ENCODE data around the gene FREM2.

FREM2 gene

DNA sequence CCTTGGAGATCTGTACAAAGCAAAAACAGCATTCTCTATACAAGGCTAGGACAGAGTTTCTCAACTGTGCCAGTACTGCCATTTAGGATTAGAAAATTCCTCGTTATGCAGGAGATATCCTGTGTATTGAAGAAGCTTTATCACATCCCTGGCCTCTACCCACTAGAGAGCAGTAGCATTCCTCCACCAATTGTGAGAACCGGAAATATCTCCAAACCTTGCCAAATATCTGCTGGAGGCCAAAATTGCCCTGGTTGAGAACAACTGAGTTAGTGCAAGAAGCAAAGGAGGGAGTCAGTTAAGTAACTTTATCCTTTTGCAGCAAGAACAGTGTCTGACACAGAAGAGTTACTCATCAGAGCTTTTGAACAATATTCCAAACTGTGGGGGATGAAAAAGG is 16.2 kb upstream of the FREM2 start:
- H3K4me3 Mint-ChIP-seq: no peak overlapping the region
- no peaks in the 10 kb centered on the region for H3K36me3 Mint-ChIP-seq (ENCODE audit: low read depth)
- intact Hi-C loops (cut with micrococcal nuclease): no loop called here
- no peaks in the 10 kb centered on the region for H3K4me1 Mint-ChIP-seq (ENCODE audit: low read depth)
- no peaks in the 10 kb centered on the region for H3K9me3 Mint-ChIP-seq
- H3K27me3 Mint-ChIP-seq: no peaks in the 10 kb centered on the region
- no peak overlapping the region for H3K27ac Mint-ChIP-seq

GRCh38 chr13:38671980-38672379 is 14.9 kb upstream of the FREM2 start:
- no peak overlapping the region for H3K4me3 Mint-ChIP-seq
- no peak overlapping the region for H3K27ac Mint-ChIP-seq
- intact Hi-C loops (cut with micrococcal nuclease): no loop called here

DNA sequence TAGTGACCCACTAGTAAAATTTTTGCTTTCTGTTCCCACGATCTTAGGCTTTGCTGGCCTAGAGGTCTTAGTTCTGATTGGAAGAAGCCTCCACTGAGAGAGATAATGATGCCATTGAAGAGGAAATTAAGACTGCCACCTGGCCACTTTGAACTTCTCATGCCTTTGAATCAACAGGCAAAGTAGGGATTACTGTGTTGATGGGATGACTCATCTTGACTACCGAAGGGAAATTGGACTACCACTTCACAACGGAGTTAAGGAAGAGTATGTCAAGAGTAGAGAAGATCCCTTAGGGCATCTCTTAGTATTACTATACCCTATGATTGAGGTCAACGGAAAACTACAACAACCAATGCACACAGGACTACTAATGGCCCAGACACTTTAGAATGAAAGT is 12.7 kb upstream of the FREM2 start:
- intact Hi-C loops (cut with micrococcal nuclease): no loop called here
- H3K36me3 Mint-ChIP-seq (ENCODE audit: low read depth): no peaks in the 10 kb centered on the region
- no peaks in the 10 kb centered on the region for H3K9me3 Mint-ChIP-seq
- no peak overlapping the region for H3K4me3 Mint-ChIP-seq
- H3K27ac Mint-ChIP-seq: no peak overlapping the region
- H3K27me3 Mint-ChIP-seq: no peaks in the 10 kb centered on the region
- no peaks in the 10 kb centered on the region for H3K4me1 Mint-ChIP-seq (ENCODE audit: low read depth)

More at GRCh38 chr13:38671980-38672379, 14.9 kb upstream of the FREM2 start:
- no peaks in the 10 kb centered on the region for H3K27me3 Mint-ChIP-seq
- H3K36me3 Mint-ChIP-seq (ENCODE audit: low read depth): no peaks in the 10 kb centered on the region
- no peaks in the 10 kb centered on the region for H3K4me1 Mint-ChIP-seq (ENCODE audit: low read depth)
- H3K9me3 Mint-ChIP-seq: no peaks in the 10 kb centered on the region

DNA sequence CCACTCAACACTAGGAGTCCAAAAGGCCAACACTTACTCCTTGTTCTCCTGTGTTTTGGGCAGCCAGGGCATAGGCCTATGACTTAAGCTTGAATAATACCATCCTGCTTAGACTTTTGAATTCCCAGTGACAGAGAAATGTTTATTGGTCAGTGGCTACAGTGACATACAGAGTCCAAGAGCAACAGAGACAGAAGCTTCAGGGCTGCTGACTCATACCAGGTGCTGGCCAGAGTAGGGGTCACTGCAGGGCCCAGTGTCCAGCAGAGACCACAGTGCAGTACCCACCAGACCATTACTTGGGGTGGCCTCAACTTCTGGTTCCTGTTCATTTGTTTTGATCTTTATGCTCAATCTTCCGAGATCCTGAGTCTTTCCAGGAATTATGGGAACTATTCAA is 6.0 kb upstream of the FREM2 start:
- Mint-ChIP-seq H3K27ac (no peak overlapping the region), H3K4me3 (no peak overlapping the region), H3K4me1 (ENCODE audit: low read depth) (no peaks in the 10 kb centered on the region), H3K9me3 (no peaks in the 10 kb centered on the region), H3K27me3 (peaks cover 4% of the 10 kb centered on the region), H3K36me3 (ENCODE audit: low read depth) (no peaks in the 10 kb centered on the region)
- intact Hi-C loops (cut with micrococcal nuclease): no loop called here

DNA sequence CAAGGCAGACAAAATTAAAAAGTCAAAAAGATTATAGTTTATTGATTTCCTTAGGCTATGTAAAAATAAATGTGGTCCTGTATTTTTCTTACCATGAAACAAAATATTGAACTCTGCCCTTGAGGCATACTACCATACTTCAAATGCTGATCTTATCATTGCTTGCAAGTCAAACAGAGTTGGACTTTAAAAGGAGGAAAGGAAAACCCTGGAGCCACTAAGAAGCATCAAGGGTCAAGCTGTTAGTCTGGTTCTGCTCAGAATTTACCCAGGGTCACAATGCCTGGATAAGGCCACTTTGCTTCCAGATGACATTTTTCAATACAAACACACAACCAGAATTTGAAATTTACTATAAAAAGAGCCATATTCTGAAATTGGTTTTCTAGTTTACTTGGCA is 2.2 kb upstream of the FREM2 start:
- intact Hi-C loops (cut with micrococcal nuclease): no loop called here

GRCh38 chr13:38685431-38685830 is 1.4 kb upstream of the FREM2 start:
- H3K36me3 Mint-ChIP-seq (ENCODE audit: low read depth): no peaks in the 10 kb centered on the region
- peaks cover 35% of the 10 kb centered on the region for H3K27me3 Mint-ChIP-seq
- no peaks in the 10 kb centered on the region for H3K4me1 Mint-ChIP-seq (ENCODE audit: low read depth)
- no peak overlapping the region for H3K27ac Mint-ChIP-seq
- intact Hi-C loops (cut with micrococcal nuclease): no loop called here
- H3K9me3 Mint-ChIP-seq: no peaks in the 10 kb centered on the region
- H3K4me3 Mint-ChIP-seq: no peak overlapping the region

More for the DNA sequence above, 2.2 kb upstream of the FREM2 start:
- no peak overlapping the region for H3K27ac Mint-ChIP-seq
- no peaks in the 10 kb centered on the region for H3K36me3 Mint-ChIP-seq (ENCODE audit: low read depth)
- peaks cover 35% of the 10 kb centered on the region for H3K27me3 Mint-ChIP-seq
- no peak overlapping the region for H3K4me3 Mint-ChIP-seq
- no peaks in the 10 kb centered on the region for H3K9me3 Mint-ChIP-seq
- no peaks in the 10 kb centered on the region for H3K4me1 Mint-ChIP-seq (ENCODE audit: low read depth)

- Mint-ChIP-seq H3K4me3 (no peak overlapping the region), H3K4me1 (ENCODE audit: low read depth) (no peaks in the 10 kb centered on the region), H3K27ac (no peak overlapping the region), H3K36me3 (ENCODE audit: low read depth) (no peaks in the 10 kb centered on the region), H3K9me3 (no peaks in the 10 kb centered on the region), H3K27me3 (peaks cover 35% of the 10 kb centered on the region)
- intact Hi-C loops (cut with micrococcal nuclease): no loop called here
These were observed 802 bp upstream of the FREM2 start for GRCh38 chr13:38685974-38686576.

DNA sequence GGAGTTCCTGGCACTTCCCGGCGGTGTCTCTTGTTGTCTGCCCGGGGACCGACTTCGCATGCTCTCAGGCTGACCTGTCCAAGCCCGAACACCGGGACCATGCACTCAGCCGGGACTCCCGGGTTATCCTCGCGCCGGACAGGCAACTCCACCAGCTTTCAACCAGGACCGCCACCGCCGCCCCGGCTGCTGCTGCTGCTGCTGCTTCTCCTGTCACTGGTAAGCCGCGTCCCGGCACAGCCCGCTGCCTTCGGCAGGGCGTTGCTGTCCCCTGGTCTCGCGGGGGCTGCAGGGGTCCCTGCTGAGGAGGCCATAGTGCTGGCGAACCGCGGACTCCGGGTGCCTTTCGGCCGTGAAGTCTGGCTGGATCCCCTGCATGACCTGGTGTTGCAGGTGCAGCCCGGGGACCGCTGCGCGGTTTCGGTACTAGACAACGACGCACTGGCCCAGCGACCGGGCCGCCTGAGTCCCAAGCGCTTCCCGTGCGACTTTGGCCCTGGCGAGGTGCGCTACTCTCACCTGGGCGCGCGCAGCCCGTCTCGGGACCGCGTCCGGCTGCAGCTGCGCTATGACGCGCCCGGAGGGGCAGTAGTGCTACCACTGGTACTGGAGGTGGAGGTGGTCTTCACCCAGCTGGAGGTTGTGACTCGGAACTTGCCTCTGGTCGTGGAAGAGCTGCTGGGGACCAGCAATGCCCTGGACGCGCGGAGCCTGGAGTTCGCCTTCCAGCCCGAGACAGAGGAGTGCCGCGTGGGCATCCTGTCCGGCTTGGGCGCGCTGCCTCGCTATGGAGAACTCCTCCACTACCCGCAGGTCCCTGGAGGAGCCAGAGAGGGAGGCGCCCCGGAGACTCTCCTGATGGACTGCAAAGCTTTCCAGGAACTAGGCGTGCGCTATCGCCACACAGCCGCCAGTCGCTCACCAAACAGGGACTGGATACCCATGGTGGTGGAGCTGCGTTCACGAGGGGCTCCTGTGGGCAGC is 661 bp downstream of the FREM2 start:
- Mint-ChIP-seq H3K9me3 (no peaks in the 10 kb centered on the region), H3K4me1 (ENCODE audit: low read depth) (no peaks in the 10 kb centered on the region), H3K4me3 (no peak overlapping the region), H3K27ac (no peak overlapping the region), H3K36me3 (ENCODE audit: low read depth) (no peaks in the 10 kb centered on the region), H3K27me3 (peaks cover 35% of the 10 kb centered on the region)
- intact Hi-C loops (cut with micrococcal nuclease): no loop called here

DNA sequence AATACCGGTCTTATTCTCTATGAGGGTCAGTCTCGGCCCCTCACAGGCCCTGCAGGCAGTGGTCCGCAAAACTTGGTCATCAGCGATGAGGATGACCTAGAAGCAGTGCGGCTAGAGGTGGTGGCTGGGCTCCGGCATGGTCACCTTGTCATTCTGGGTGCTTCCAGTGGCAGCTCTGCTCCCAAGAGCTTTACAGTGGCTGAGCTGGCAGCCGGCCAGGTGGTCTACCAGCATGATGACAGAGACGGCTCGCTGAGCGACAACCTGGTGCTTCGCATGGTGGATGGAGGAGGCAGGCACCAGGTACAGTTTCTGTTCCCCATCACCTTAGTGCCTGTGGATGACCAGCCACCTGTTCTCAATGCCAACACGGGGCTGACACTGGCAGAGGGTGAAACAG is 1.8 kb downstream of the FREM2 start:
- H3K36me3 Mint-ChIP-seq (ENCODE audit: low read depth): no peaks in the 10 kb centered on the region
- intact Hi-C loops (cut with micrococcal nuclease): no loop called here
- H3K27me3 Mint-ChIP-seq: peaks cover 35% of the 10 kb centered on the region
- H3K9me3 Mint-ChIP-seq: no peaks in the 10 kb centered on the region
- no peak overlapping the region for H3K4me3 Mint-ChIP-seq
- H3K4me1 Mint-ChIP-seq (ENCODE audit: low read depth): no peaks in the 10 kb centered on the region
- H3K27ac Mint-ChIP-seq: no peak overlapping the region

DNA sequence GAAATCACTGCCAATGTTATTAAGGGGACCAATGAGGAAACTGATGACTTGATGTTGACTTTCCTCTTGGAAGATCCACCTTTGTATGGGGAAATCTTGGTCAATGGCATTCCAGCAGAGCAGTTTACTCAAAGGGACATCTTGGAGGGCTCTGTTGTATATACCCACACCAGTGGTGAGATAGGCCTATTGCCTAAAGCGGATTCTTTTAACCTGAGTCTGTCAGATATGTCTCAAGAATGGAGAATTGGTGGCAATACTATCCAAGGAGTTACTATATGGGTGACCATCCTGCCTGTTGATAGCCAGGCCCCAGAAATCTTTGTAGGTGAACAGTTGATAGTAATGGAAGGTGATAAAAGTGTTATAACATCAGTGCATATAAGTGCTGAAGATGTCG is 3.4 kb downstream of the FREM2 start:
- H3K36me3 Mint-ChIP-seq (ENCODE audit: low read depth): no peaks in the 10 kb centered on the region
- intact Hi-C loops (cut with micrococcal nuclease): no loop called here
- no peaks in the 10 kb centered on the region for H3K4me1 Mint-ChIP-seq (ENCODE audit: low read depth)
- H3K9me3 Mint-ChIP-seq: no peaks in the 10 kb centered on the region
- no peak overlapping the region for H3K27ac Mint-ChIP-seq
- H3K4me3 Mint-ChIP-seq: no peak overlapping the region
- H3K27me3 Mint-ChIP-seq: peaks cover 35% of the 10 kb centered on the region

DNA sequence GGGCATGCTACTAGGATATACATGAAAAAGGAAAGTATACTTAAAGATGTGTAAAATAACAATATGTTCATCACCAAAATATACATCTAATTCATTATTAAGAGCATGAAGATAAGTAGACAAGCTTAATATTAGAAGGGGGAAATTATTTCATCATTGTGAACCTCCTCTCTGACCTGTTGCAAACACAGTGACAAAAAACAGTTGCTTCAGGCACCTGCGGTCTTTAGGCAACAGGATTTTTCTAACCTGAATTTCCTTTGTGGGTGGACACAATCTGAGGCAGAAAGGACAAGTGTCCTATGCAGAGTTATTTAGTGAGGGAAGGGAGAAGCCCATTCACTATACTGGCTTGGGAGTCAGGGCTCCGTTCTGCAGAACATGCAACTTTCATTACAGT is 6.3 kb downstream of the FREM2 start:
- intact Hi-C loops (cut with micrococcal nuclease): no loop called here
- Mint-ChIP-seq H3K4me3 (no peak overlapping the region), H3K4me1 (ENCODE audit: low read depth) (no peaks in the 10 kb centered on the region), H3K27ac (no peak overlapping the region), H3K27me3 (peaks cover 8% of the 10 kb centered on the region), H3K36me3 (ENCODE audit: low read depth) (no peaks in the 10 kb centered on the region), H3K9me3 (no peaks in the 10 kb centered on the region)

- no peaks in the 10 kb centered on the region for H3K36me3 Mint-ChIP-seq (ENCODE audit: low read depth)
- no peak overlapping the region for H3K4me3 Mint-ChIP-seq
- peaks cover 4% of the 10 kb centered on the region for H3K27me3 Mint-ChIP-seq
- H3K27ac Mint-ChIP-seq: no peak overlapping the region
- H3K4me1 Mint-ChIP-seq (ENCODE audit: low read depth): no peaks in the 10 kb centered on the region
- no peaks in the 10 kb centered on the region for H3K9me3 Mint-ChIP-seq
- intact Hi-C loops (cut with micrococcal nuclease): no loop called here
These were observed 6.8 kb downstream of the FREM2 start for GRCh38 chr13:38693641-38694040.

GRCh38 chr13:38697197-38697596 is 10.3 kb downstream of the FREM2 start:
- intact Hi-C loops (cut with micrococcal nuclease): no loop called here
- Mint-ChIP-seq H3K9me3 (no peaks in the 10 kb centered on the region), H3K4me3 (no peak overlapping the region), H3K27ac (no peak overlapping the region), H3K4me1 (ENCODE audit: low read depth) (no peaks in the 10 kb centered on the region), H3K27me3 (no peaks in the 10 kb centered on the region), H3K36me3 (ENCODE audit: low read depth) (no peaks in the 10 kb centered on the region)

DNA sequence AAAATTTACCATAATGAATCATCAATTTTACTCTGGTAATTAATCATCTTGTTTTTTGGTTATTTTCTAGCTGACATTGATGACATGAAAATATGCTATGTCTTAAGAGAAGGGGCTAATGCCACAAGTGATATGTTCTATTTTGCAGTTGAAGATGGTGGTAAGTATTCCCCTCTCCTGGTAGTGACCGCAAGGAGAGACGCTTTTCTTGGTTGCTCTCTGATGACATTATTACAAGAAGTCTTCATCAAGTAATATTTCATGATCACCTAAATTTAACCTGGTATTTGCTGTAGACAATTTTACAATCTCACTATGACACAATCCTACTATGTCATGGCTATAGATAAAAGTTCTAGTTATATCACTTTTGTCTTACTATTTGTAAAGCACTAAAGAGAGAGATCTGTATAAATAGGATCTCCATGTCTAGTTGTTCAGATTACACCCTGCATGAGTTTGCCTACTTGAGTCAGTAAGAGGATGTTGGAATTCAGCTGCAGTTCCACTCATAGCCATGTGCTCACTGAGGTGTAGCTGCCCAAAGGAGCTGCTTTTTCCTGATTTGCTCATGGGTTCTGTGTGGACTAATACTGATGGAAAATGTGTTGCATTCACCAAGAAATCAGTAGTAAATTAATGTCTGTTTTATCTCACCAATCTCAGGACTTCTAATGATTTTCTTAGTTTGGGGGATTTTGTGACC is 10.9 kb downstream of the FREM2 start:
- Mint-ChIP-seq H3K9me3 (no peaks in the 10 kb centered on the region), H3K27me3 (no peaks in the 10 kb centered on the region), H3K27ac (no peak overlapping the region), H3K4me3 (no peak overlapping the region), H3K36me3 (ENCODE audit: low read depth) (no peaks in the 10 kb centered on the region), H3K4me1 (ENCODE audit: low read depth) (no peaks in the 10 kb centered on the region)
- intact Hi-C loops (cut with micrococcal nuclease): no loop called here
